DND-41 (cell line): ENCODE measurements around the gene ZXDC.

Source experiments
- ATAC-seq: fragments of 200-7000 bp; cut with Tn5 transposase; 3 replicates; pipeline ENCODE4 v1.9.1; 2021; ENCODE audit warnings: low read depth; ENCODE audit not compliant: insufficient read depth
- DNase-seq: peaks from one replicate; pipeline ENCODE4 v3.0.0-alpha.2; 2020
- H2AFZ ChIP-seq: 2 replicates; pipeline ENCODE4 v1.6.0; 2012; ENCODE audit warnings: low read depth, low read length
- H3K27ac ChIP-seq: 2 replicates; pipeline ENCODE4 v1.5.1; 2012; ENCODE audit warnings: low read length, inconsistent platforms
- H3K27me3 ChIP-seq: fragments of 200-600 bp; sonication (generic); 2 replicates; pipeline ENCODE4 v1.6.0; 2012; ENCODE audit warnings: low read length, mild to moderate bottlenecking, inconsistent platforms; ENCODE audit not compliant: insufficient read depth, poor library complexity
- H3K36me3 ChIP-seq: 2 replicates; pipeline ENCODE4 v1.5.1; 2012; ENCODE audit warnings: low read length, inconsistent platforms; ENCODE audit not compliant: insufficient read depth
- H3K4me1 ChIP-seq: 2 replicates; pipeline ENCODE4 v1.5.1; 2012; ENCODE audit warnings: mild to moderate bottlenecking, low read length; ENCODE audit not compliant: insufficient read depth
- H3K4me2 ChIP-seq: 2 replicates; pipeline ENCODE4 v1.6.0; 2012; ENCODE audit warnings: mild to moderate bottlenecking, moderate library complexity, low read length, inconsistent platforms; ENCODE audit not compliant: insufficient read depth
- H3K4me3 ChIP-seq, 2 experiments: fragments of 200-600 bp in 1 of 2; shearing (Covaris generic) in 1 of 2; 2 replicates each; pipeline ENCODE4 v1.5.1; 2012 to 2016; ENCODE audit warnings: inconsistent platforms in 2 of 2, low read length in 2 of 2, mild to moderate bottlenecking in 2 of 2, low read depth in 1 of 2, moderate library complexity in 1 of 2
- H3K79me2 ChIP-seq: 2 replicates; pipeline ENCODE4 v1.6.0; 2012; ENCODE audit warnings: low read length, inconsistent platforms; ENCODE audit not compliant: insufficient read depth
- H3K9ac ChIP-seq: 2 replicates; pipeline ENCODE4 v1.6.0; 2012; ENCODE audit warnings: low read depth, mild to moderate bottlenecking, inconsistent platforms, low read length, moderate library complexity
- H3K9me3 ChIP-seq: 2 replicates; pipeline ENCODE4 v1.5.1; 2012; ENCODE audit warnings: low read length, moderate library complexity, mild to moderate bottlenecking, inconsistent platforms; ENCODE audit not compliant: insufficient read depth, severe bottlenecking
- H4K20me1 ChIP-seq: 2 replicates; pipeline ENCODE4 v1.6.0; 2012; ENCODE audit warnings: low read length; ENCODE audit not compliant: insufficient read depth
- CTCF ChIP-seq: IDR thresholded peaks from 2 replicates; pipeline ENCODE4 v1.5.1; 2012; ENCODE audit warnings: borderline replicate concordance, low read length, moderate library complexity, mild to moderate bottlenecking; ENCODE audit not compliant: poor library complexity, severe bottlenecking; ENCODE audit errors: extremely low read depth
- EZH2 ChIP-seq: IDR thresholded peaks from 3 replicates; pipeline ENCODE4 v1.6.1; 2012; ENCODE audit warnings: borderline replicate concordance, low read depth, mild to moderate bottlenecking, moderate library complexity, low read length, inconsistent platforms; ENCODE audit not compliant: severe bottlenecking

The ZXDC gene

GRCh38 chr3:126412841-126413692 lies 62.6 kb downstream of the ZXDC start:
- TF ChIP-seq EZH2, result no peak
- TF ChIP-seq CTCF, result no peak
- peaks cover 6% of the 10 kb centered on the region; the same call in 1 of the 2 replicates for H4K20me1 ChIP-seq
- no peaks in the 10 kb centered on the region for H3K4me1 ChIP-seq
- H3K27me3 ChIP-seq, result peaks cover 3% of the 10 kb centered on the region
- no peak overlapping the region for H3K4me2 ChIP-seq
- no peak overlapping the region for H2AFZ ChIP-seq
- DNase-seq (no peak), ATAC-seq (no peak)
- H3K9ac ChIP-seq, result no peak overlapping the region
- no peak overlapping the region for H3K27ac ChIP-seq
- no peaks in the 10 kb centered on the region for H3K36me3 ChIP-seq
- H3K9me3 ChIP-seq, result no peaks in the 10 kb centered on the region
- no peaks in the 10 kb centered on the region for H3K79me2 ChIP-seq
- H3K4me3 ChIP-seq, result no peak overlapping the region

GRCh38 chr3:126408099-126408498 lies 67.6 kb downstream of the ZXDC start:
- Histone ChIP-seq H3K27ac (no peak overlapping the region), H3K4me2 (no peak overlapping the region), H3K9me3 (no peaks in the 10 kb centered on the region), H3K27me3 (peaks cover 7% of the 10 kb centered on the region), H3K4me3 (no peak overlapping the region), H4K20me1 (no peaks in the 10 kb centered on the region), H3K4me1 (no peaks in the 10 kb centered on the region), H3K79me2 (no peaks in the 10 kb centered on the region), H3K36me3 (no peaks in the 10 kb centered on the region), H3K9ac (no peak overlapping the region), H2AFZ (no peak overlapping the region)
- TF ChIP-seq CTCF, result no peak
- no peak for TF ChIP-seq EZH2
- no peak for DNase-seq
- no peak for ATAC-seq

GRCh38 chr3:126407412-126408044 lies 68.2 kb downstream of the ZXDC start:
- no peaks in the 10 kb centered on the region for H3K9me3 ChIP-seq
- no peak overlapping the region for H3K9ac ChIP-seq
- peaks cover 7% of the 10 kb centered on the region for H3K27me3 ChIP-seq
- H3K4me2 ChIP-seq, result no peak overlapping the region
- H3K27ac ChIP-seq, result no peak overlapping the region
- no peaks in the 10 kb centered on the region for H3K36me3 ChIP-seq
- H3K4me3 ChIP-seq, result no peak overlapping the region
- ATAC-seq (no peak), DNase-seq (no peak)
- H3K79me2 ChIP-seq, result no peaks in the 10 kb centered on the region
- no peaks in the 10 kb centered on the region for H4K20me1 ChIP-seq
- TF ChIP-seq CTCF (peak; percentile 10), EZH2 (no peak)
- no peak overlapping the region for H2AFZ ChIP-seq
- no peaks in the 10 kb centered on the region for H3K4me1 ChIP-seq
